Prostate gland (tissue), 2 donors: Measurements from ENCODE around the gene TMEM234.

Source experiments
- POLR2AphosphoS5 ChIP-seq: sonication (generic); formaldehyde crosslinking; IDR thresholded peaks from one replicate; pipeline ENCODE4 v1.6.1; 2017; ENCODE audit warnings: antibody characterized with exemption
- TF ChIP-seq, protein P1 (sequence below), 4 experiments: fragments of 200-600 bp in 2 of 4; fragments of 450-650 bp in 2 of 4; sonication (generic) in 2 of 4; IDR thresholded peaks; 1 replicate in 3 of 4; 2 replicates in 1 of 4; pipeline ENCODE4 v1.5.1; 2016 to 2019; ENCODE audit warnings: antibody characterized with exemption in 4 of 4, mild to moderate bottlenecking in 2 of 4, moderate library complexity in 2 of 4

DNA sequence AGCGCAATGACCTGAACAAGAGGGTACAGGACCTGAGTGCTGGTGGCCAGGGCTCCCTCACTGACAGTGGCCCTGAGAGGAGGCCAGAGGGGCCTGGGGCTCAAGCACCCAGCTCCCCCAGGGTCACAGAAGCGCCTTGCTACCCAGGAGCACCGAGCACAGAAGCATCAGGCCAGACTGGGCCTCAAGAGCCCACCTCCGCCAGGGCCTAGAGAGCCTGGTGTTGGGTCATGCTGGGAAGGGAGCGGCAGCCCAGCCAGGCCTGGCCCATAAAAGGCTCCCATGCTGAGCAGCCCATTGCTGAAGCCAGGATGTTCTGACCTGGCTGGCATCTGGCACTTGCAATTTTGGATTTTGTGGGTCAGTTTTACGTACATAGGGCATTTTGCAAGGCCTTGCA, 27.2 kb downstream of the TMEM234 start:
- TF ChIP-seq, protein P1, sequence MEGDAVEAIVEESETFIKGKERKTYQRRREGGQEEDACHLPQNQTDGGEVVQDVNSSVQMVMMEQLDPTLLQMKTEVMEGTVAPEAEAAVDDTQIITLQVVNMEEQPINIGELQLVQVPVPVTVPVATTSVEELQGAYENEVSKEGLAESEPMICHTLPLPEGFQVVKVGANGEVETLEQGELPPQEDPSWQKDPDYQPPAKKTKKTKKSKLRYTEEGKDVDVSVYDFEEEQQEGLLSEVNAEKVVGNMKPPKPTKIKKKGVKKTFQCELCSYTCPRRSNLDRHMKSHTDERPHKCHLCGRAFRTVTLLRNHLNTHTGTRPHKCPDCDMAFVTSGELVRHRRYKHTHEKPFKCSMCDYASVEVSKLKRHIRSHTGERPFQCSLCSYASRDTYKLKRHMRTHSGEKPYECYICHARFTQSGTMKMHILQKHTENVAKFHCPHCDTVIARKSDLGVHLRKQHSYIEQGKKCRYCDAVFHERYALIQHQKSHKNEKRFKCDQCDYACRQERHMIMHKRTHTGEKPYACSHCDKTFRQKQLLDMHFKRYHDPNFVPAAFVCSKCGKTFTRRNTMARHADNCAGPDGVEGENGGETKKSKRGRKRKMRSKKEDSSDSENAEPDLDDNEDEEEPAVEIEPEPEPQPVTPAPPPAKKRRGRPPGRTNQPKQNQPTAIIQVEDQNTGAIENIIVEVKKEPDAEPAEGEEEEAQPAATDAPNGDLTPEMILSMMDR (IDR thresholded peaks at IDR 0.05) = no peak
- no peak for TF ChIP-seq POLR2AphosphoS5
